ENCODE data around the gene SIN3B. TPM values are rescaled to one million over a fixed set of nuclear protein-coding genes. Genes with fewer than 3 reads are reported as not detected.
A peak's percentile ranks its signal among the peaks of the same experiment; 100 is the strongest.

The SIN3B gene
- total RNA-seq, 6 donors from 2014 or later, result 38.2 to 385 (median 63.5) TPM

GRCh38 chr19:16877581-16877980, 48.4 kb downstream of the SIN3B start:
- Histone ChIP-seq H3K27me3 (no peaks in the 10 kb centered on the region), H3K27ac (peak overlapping the region; percentile 64 to 86 (median 81)), H3K4me3 (no peak overlapping the region), H3K4me1 (peaks cover 25 to 52% (median 32%) of the 10 kb centered on the region in 4 donors), H3K36me3 (peaks cover 22 to 59% (median 52%) of the 10 kb centered on the region in 4 donors), H3K9me3 (peaks cover 0 to 20% (median 12%) of the 10 kb centered on the region in 4 donors)
- no peak for ATAC-seq (ENCODE audit: low FRiP score in 2 of 2)
- DNase-seq, result no peak
- TF ChIP-seq CTCF (IDR thresholded peaks at IDR 0.05) (no peak), POLR2AphosphoS5 (IDR thresholded peaks at IDR 0.05) (no peak), EP300 (IDR thresholded peaks at IDR 0.05) (no peak), POLR2A (IDR thresholded peaks at IDR 0.05) (no peak)
- WGBS, 2 donors, result 83 to 100% methylated on average over 6 to 7 of the region's 11 CpGs

- DNase-seq, result peak in 1 of 2 donors; percentile 81
- Histone ChIP-seq H3K9me3 (peaks cover 0 to 27% (median 16%) of the 10 kb centered on the region in 4 donors), H3K4me1 (peaks cover 18 to 45% (median 25%) of the 10 kb centered on the region in 4 donors), H3K36me3 (peaks cover 22 to 51% (median 44%) of the 10 kb centered on the region in 4 donors), H3K27me3 (no peaks in the 10 kb centered on the region), H3K27ac (peak overlapping the region; percentile 10 to 86 (median 81)), H3K4me3 (no peak overlapping the region)
- peak in 1 of 2 donors; percentile 7 for ATAC-seq (ENCODE audit: low FRiP score in 2 of 2)
- 92 to 98% methylated on average over 15 to 38 of the region's 55 CpGs for WGBS, 2 donors
- TF ChIP-seq POLR2A (IDR thresholded peaks at IDR 0.05) (no peak), EP300 (IDR thresholded peaks at IDR 0.05) (no peak), POLR2AphosphoS5 (IDR thresholded peaks at IDR 0.05) (no peak), CTCF (IDR thresholded peaks at IDR 0.05) (no peak)
Observed at GRCh38 chr19:16878181-16878965, 49.2 kb downstream of the SIN3B start.

- ATAC-seq (ENCODE audit: low FRiP score in 2 of 2) (no peak), DNase-seq (no peak)
- Histone ChIP-seq H3K9me3 (peaks cover 0 to 27% (median 16%) of the 10 kb centered on the region in 4 donors), H3K36me3 (peaks cover 22 to 44% (median 39%) of the 10 kb centered on the region in 4 donors), H3K4me1 (peaks cover 14 to 42% (median 26%) of the 10 kb centered on the region in 4 donors), H3K4me3 (no peak overlapping the region), H3K27ac (peak overlapping the region in 2 of 4 donors; percentile 83 to 86), H3K27me3 (no peaks in the 10 kb centered on the region)
- TF ChIP-seq POLR2AphosphoS5 (IDR thresholded peaks at IDR 0.05) (no peak), CTCF (IDR thresholded peaks at IDR 0.05) (no peak), POLR2A (IDR thresholded peaks at IDR 0.05) (no peak), EP300 (IDR thresholded peaks at IDR 0.05) (no peak)
- WGBS, 2 donors, result 73 to 89% methylated on average over 3 to 8 of the region's 8 CpGs
Observed at GRCh38 chr19:16880884-16881554, 51.8 kb downstream of the SIN3B start.

- Histone ChIP-seq H3K27me3 (no peaks in the 10 kb centered on the region), H3K9me3 (peaks cover 0 to 27% (median 16%) of the 10 kb centered on the region in 4 donors), H3K27ac (no peak overlapping the region), H3K4me3 (no peak overlapping the region), H3K36me3 (peaks cover 18 to 32% (median 28%) of the 10 kb centered on the region in 4 donors), H3K4me1 (peaks cover 11 to 36% (median 23%) of the 10 kb centered on the region in 4 donors)
- ATAC-seq (ENCODE audit: low FRiP score in 2 of 2) (no peak), DNase-seq (no peak)
- WGBS, 2 donors, result 91 to 97% methylated on average over 3 of the region's 3 CpGs
- no peak for TF ChIP-seq CTCF (IDR thresholded peaks at IDR 0.05)
- no peak for TF ChIP-seq POLR2A (IDR thresholded peaks at IDR 0.05)
- TF ChIP-seq EP300 (IDR thresholded peaks at IDR 0.05), result no peak
- no peak for TF ChIP-seq POLR2AphosphoS5 (IDR thresholded peaks at IDR 0.05)
Observed at GRCh38 chr19:16882146-16882545, 52.9 kb downstream of the SIN3B start.
